Coronary artery (tissue), 2 donors: ENCODE measurements around the gene COPS2.
"Not testable (repeated sequence)": the region's sequence is repeated elsewhere in the genome, so short reads cannot be mapped to it uniquely, and the experiment has no call there.

Source experiments
- DNase-seq: peaks from one replicate; pipeline ENCODE4 v3.0.0-alpha.2; 2017; ENCODE audit warnings: low spot score
- H3K27ac ChIP-seq, 2 donors: fragments of 200-600 bp; sonication (generic); one replicate each; pipeline ENCODE4 v1.5.1; 2016 to 2019
- H3K4me3 ChIP-seq: fragments of 200-600 bp; sonication (generic); 2 replicates; pipeline ENCODE4 v1.5.1; 2016; ENCODE audit warnings: mild to moderate bottlenecking, moderate library complexity
- TF ChIP-seq, protein P1 (sequence below): fragments of 200-600 bp; sonication (generic); IDR thresholded peaks from one replicate; pipeline ENCODE4 v1.5.1; 2019; ENCODE audit warnings: antibody characterized with exemption

The COPS2 gene

DNA sequence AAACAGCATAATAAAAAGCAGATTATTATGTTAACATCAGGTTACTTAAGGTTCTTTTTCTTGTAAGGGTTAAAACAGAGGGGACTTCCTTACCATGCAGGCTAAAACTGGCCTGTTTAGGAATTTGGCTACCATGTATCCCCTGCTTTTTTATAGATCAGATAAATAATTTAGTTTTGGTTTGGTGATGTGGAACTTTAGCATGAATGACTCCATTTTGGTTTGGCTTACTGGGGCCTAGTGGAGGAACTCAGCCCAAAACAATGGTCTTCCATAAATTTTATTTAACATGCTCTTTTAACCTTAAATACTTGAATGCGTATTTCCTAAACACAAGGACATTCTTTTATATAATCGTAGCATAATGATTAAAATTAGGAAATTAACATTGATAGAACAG is 33.5 kb upstream of the COPS2 start:
- DNase-seq, result no peak
- TF ChIP-seq, protein P1, sequence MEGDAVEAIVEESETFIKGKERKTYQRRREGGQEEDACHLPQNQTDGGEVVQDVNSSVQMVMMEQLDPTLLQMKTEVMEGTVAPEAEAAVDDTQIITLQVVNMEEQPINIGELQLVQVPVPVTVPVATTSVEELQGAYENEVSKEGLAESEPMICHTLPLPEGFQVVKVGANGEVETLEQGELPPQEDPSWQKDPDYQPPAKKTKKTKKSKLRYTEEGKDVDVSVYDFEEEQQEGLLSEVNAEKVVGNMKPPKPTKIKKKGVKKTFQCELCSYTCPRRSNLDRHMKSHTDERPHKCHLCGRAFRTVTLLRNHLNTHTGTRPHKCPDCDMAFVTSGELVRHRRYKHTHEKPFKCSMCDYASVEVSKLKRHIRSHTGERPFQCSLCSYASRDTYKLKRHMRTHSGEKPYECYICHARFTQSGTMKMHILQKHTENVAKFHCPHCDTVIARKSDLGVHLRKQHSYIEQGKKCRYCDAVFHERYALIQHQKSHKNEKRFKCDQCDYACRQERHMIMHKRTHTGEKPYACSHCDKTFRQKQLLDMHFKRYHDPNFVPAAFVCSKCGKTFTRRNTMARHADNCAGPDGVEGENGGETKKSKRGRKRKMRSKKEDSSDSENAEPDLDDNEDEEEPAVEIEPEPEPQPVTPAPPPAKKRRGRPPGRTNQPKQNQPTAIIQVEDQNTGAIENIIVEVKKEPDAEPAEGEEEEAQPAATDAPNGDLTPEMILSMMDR, result no peak
- H3K27ac ChIP-seq, result no peak overlapping the region
- no peak overlapping the region for H3K4me3 ChIP-seq

DNA sequence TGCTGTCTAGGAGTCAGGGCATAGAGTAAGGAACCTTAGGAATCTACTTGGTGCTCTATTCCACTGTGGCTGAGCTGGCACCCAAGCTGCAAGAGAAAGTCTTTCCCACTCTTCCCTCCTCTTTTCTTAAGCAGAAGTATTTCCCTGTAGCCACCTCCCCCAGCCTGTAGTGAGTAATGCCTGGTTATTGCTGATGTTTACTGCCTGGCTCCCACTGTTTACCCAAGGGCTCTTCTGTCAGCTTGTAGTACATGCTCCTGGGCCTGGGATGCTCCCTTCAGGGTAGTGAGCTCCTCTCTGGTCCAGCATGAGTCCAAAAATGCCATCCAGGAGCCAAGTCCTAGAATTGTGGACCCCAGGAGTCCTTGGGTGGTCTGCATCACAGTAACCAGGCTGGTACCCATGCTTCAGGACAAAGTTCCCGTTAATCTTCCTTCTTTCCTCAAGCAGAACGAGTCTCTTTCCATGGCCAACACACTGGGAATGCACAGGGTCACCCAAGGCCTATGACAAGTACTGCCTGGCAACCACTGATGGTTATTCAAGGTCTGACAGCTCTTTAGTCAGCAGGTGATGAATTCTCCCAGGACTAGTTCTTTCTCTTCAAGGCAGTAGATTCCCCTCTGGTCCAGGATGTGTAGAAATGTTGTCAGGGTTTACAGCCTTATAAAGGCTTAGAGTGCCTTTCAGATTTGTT is 32.3 kb upstream of the COPS2 start:
- H3K27ac ChIP-seq, result no peak overlapping the region

DNA sequence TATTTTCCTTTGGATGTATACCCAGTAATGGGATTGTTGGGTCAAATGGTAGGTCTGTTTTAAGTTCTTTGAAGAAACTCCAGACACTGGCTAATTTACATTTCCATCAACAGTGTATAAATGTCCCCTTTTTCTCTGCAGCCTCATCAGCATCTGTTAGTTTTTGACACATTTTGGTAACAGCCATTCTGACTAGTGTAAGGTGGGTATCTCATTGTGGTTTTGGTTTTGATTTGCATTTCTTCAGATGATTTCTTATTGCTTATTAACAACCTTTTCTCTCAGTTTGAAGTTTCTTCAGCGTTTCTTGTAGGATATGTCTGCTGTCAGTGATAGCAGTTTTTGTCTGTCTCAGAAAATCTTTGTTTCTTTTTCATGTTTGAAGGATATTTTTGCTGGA is 30.1 kb upstream of the COPS2 start:
- H3K4me3 ChIP-seq, result no peak overlapping the region
- no peak overlapping the region for H3K27ac ChIP-seq
- TF ChIP-seq, protein P1, result no peak
- no peak for DNase-seq

More for the DNA sequence above, 32.3 kb upstream of the COPS2 start:
- no peak overlapping the region for H3K4me3 ChIP-seq
- TF ChIP-seq, protein P1, result no peak
- DNase-seq, result no peak

DNA sequence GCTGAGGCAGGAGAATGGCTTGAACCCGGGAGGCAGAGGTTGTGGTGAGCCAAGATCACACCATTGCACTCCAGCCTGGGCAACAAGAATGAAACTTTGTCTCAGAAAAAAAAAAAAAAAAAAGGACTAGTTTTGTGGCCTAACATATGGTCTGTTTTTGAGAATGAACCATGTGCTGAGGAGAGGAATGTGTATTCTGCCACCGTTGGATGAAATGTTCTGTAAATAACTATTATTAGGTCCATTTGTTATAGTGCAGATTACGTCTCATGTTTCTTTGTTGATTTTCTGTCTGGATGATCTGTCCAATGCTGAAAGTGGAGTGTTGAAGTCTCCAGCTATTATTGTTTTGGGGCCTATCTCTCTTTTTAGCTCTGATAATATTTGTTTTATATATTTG is 28.3 kb upstream of the COPS2 start:
- not testable (repeated sequence) for H3K27ac ChIP-seq, DNase-seq, H3K4me3 ChIP-seq

DNA sequence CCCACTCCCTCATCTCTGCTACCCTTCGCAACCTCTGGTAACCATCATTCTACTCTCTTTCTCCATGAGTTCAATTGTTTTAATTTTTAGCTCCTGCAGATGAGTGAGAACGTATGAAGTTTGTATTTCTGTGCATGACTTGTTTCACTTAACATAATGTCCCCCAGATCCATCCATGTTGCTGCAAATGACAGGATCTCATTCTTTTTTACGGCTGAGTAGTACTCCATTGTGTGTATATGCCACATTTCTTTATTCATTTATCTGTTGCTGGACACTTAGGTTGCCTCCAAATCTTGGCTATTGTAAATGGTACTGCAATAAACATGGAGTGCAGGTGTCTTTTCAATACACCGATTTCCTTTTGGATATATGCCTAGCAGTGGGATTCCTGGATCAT is 26.7 kb upstream of the COPS2 start:
- TF ChIP-seq, protein P1, result no peak
- Histone ChIP-seq H3K27ac (no peak overlapping the region), H3K4me3 (no peak overlapping the region)
- no peak for DNase-seq

DNA sequence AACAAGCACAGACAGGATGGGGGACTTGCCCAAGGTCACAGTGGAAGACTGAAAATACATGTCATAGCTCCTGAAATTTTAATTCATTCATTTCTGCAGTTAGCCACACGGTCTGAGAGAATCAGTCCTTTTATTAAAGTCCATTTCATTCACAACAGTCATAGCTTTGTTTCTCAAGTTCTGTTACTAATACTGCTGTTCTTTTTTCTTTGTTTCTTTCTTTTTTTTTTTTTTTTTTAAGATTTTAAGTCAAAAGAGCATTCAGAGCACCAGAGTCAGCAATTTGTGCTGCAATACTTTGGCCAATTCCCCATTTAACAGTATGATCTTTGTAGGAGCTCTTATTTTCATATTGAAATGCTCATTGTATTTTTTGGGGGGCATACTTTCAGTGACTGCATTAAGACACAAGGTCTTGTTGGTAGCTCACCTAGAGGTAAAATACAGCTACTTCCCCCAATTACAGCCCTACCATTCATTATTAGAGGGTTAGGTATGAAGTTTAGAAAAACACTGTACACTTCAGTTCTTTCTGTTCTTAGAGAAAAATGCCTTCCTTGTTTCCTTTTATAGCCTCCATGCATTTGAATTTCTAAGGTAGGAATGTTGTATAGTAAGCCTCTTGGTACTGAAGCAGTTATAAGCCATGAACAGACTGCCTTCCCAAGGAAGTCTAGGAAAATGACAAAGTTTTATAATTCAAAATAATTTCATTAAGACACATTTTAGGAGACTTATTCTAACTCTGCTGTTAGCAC is 24.2 kb upstream of the COPS2 start:
- Histone ChIP-seq H3K27ac (no peak overlapping the region), H3K4me3 (no peak overlapping the region)
- TF ChIP-seq, protein P1, result no peak
- DNase-seq, result no peak

DNA sequence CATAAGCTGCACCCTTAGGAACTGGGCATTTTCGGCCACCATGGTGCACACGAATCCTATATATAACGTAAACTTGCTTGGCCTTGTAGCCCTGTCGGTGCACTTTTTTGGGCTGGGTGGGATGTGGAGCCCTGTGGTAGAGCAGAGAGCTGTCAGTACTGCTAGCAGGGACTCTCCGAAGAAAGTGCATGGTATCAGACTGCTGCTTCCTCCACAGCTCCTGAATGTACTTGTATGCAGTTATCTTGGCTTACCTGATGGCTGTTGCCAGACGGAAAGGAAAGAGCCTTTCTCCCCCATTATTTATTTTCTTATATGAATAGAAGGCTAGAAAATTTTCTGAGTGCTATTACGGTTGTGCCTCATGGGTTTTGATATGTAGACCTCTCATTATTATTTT is 23.1 kb upstream of the COPS2 start:
- Histone ChIP-seq H3K27ac (no peak overlapping the region), H3K4me3 (no peak overlapping the region)
- DNase-seq, result no peak
- TF ChIP-seq, protein P1, result no peak

DNA sequence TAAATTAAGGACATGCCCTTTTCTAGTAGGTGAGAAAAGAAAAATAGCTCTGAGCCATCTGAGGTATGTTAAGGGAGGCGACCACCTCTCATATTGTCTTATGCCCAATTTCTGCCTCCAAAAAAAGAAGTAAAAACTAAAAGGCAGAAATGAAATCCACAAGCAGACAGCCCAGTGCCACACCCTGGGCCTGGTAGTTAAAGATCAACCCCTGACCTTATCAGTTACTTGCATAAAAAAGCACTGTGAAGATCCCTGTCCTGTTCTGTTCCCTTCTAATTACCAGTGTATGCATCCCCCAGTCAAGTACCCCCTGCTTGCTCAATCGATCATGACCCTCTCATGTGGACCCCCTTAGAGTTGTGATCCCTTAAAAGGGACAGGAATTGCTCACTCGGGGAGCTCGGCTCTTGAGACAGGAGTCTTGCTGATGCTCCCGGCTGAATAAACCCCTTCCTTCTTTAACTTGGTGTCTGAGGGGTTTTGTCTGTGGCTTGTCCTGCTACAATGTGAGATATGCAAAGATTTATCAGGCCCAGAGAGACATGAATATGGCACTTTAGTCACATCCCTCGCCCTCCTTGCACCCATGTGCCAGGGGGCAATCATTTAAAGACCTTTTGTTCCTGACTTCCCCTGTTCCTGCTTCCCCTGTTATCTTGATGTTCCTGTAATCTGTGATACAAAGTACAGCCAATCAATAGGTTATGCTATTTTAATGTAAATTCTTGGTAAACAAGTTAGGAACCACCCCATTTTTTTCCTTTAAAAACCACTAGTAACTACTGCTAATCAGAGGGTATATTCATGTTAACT is 20.4 kb upstream of the COPS2 start:
- DNase-seq, H3K27ac ChIP-seq: not testable (repeated sequence)

More for the DNA sequence above, 20.4 kb upstream of the COPS2 start:
- H3K4me3 ChIP-seq, result not testable (repeated sequence)
